B cell (primary cell): Measurements from ENCODE around the gene PYGM. TPM values are rescaled to one million over a fixed set of nuclear protein-coding genes. Genes with fewer than 3 reads are reported as not detected.

ENCODE experiments used
- ATAC-seq: fragments of 200-7000 bp; cut with Tn5 transposase; one replicate; pipeline ENCODE4 v1.10.0; 2021; ENCODE audit warnings: low read depth, mild to moderate bottlenecking, moderate number of reproducible peaks, moderate library complexity
- CTCF ChIA-PET: fragments of 350-600 bp; sonication (Branson Sonifier 250); formaldehyde crosslinking; loops from one replicate; lab custom pipeline; 2021; ENCODE audit warnings: antibody characterized with exemption, inconsistent platforms; lab: Charles Lee
- POLR2A ChIA-PET: fragments of 350-600 bp; sonication (Branson Sonifier 250); formaldehyde crosslinking; loops from one replicate; lab custom pipeline; 2021; ENCODE audit warnings: antibody characterized with exemption; lab: Charles Lee
- DNase-seq: peaks from one replicate; pipeline ENCODE4 v3.0.0; 2013
- H2AFZ ChIP-seq: 2 replicates; pipeline ENCODE4 v1.6.1; 2012; ENCODE audit warnings: mild to moderate bottlenecking, low read depth, low read length; ENCODE audit not compliant: insufficient read depth, poor library complexity, severe bottlenecking
- H3K27ac ChIP-seq, 2 donors: 1 replicate in 1 of 2; 2 replicates in 1 of 2; pipeline ENCODE4 v1.5.1; 2012 to 2013; ENCODE audit warnings: low read length in 2 of 2, mild to moderate bottlenecking in 2 of 2, moderate library complexity in 1 of 2
- H3K27me3 ChIP-seq, 4 experiments: fragments of 200-600 bp in 1 of 4; sonication (generic) in 1 of 4; replicated peaks in 1 of 4; 1 replicate in 2 of 4; 2 replicates in 2 of 4; pipeline versions ENCODE4 v1.6.1 to v1.7.0; 2013 to 2016; ENCODE audit warnings: low read length in 3 of 4, mild to moderate bottlenecking in 2 of 4, mixed read lengths in 1 of 4, moderate library complexity in 1 of 4; ENCODE audit not compliant: insufficient read depth in 4 of 4, control insufficient read depth in 3 of 4; ENCODE audit errors: control extremely low read depth in 1 of 4
- H3K36me3 ChIP-seq, 2 experiments: replicated peaks in 1 of 2; 1 replicate in 1 of 2; 2 replicates in 1 of 2; pipeline versions ENCODE4 v1.6.1 to v1.7.1; 2013; ENCODE audit warnings: low read length in 1 of 2; ENCODE audit not compliant: insufficient read depth in 2 of 2, control insufficient read depth in 1 of 2; ENCODE audit errors: control extremely low read depth in 1 of 2, extremely low read depth in 1 of 2
- H3K4me1 ChIP-seq, 2 donors: fragments of 200-600 bp in 1 of 2; sonication (generic) in 1 of 2; 1 replicate in 1 of 2; 2 replicates in 1 of 2; pipeline versions ENCODE4 v1.5.1 to v1.6.1; 2013 to 2017; ENCODE audit warnings: low read length in 2 of 2; ENCODE audit not compliant: control insufficient read depth in 2 of 2, insufficient read depth in 2 of 2
- H3K4me2 ChIP-seq: replicated peaks from 2 replicates; pipeline ENCODE3; 2012; ENCODE audit warnings: mild to moderate bottlenecking, low read depth, low read length; ENCODE audit not compliant: poor library complexity, severe bottlenecking
- H3K4me3 ChIP-seq, 5 experiments: fragments of 200-600 bp in 1 of 5; sonication (generic) in 1 of 5; 1 replicate in 3 of 5; 2 replicates in 2 of 5; pipeline versions ENCODE4 v1.5.1 to v1.7.0; 2011 to 2016; ENCODE audit warnings: low read length in 4 of 5, mild to moderate bottlenecking in 4 of 5, low read depth in 2 of 5, control low read depth in 1 of 5, moderate library complexity in 1 of 5; ENCODE audit not compliant: insufficient read depth in 1 of 5; ENCODE audit errors: control extremely low read depth in 1 of 5, extremely low read depth in 1 of 5
- H3K79me2 ChIP-seq: fragments of 200-600 bp; sonication (generic); one replicate; pipeline ENCODE4 v1.6.0; 2016; ENCODE audit warnings: low read length; ENCODE audit not compliant: control insufficient read depth, insufficient read depth
- H3K9ac ChIP-seq: fragments of 200-600 bp; sonication (generic); 2 replicates; pipeline ENCODE4 v1.6.1; 2017; ENCODE audit warnings: mild to moderate bottlenecking, low read length, moderate library complexity
- H3K9me3 ChIP-seq, 3 donors: one replicate each; pipeline versions ENCODE4 v1.6.1 to v1.7.1; 2013; ENCODE audit warnings: low read length in 2 of 3; ENCODE audit not compliant: control insufficient read depth in 2 of 3, insufficient read depth in 1 of 3; ENCODE audit errors: control extremely low read depth in 1 of 3
- H4K20me1 ChIP-seq: 2 replicates; pipeline ENCODE4 v1.6.0; 2012; ENCODE audit warnings: mild to moderate bottlenecking, low read length; ENCODE audit not compliant: insufficient read depth, control insufficient read depth, poor library complexity, severe bottlenecking
- H3K27ac Mint-ChIP-seq: one replicate; pipeline ENCODE4 v1.8.0; 2021; ENCODE audit warnings: mixed read lengths
- H3K27me3 Mint-ChIP-seq: one replicate; pipeline ENCODE4 v1.8.0; 2021; ENCODE audit warnings: mixed read lengths
- H3K4me1 Mint-ChIP-seq: one replicate; pipeline ENCODE4 v1.8.0; 2021; ENCODE audit warnings: mixed read lengths
- H3K4me3 Mint-ChIP-seq: one replicate; pipeline ENCODE4 v1.8.0; 2021; ENCODE audit warnings: mixed read lengths
- H3K9me3 Mint-ChIP-seq: one replicate; pipeline ENCODE4 v1.8.0; 2022; ENCODE audit warnings: mixed read lengths; ENCODE audit not compliant: insufficient read depth
- CTCF ChIP-seq: fragments of 200-600 bp; IDR thresholded peaks from one replicate; pipeline ENCODE4 v1.8.0; 2022; ENCODE audit warnings: antibody characterized with exemption, mild to moderate bottlenecking
- EZH2 ChIP-seq: IDR thresholded peaks from 2 replicates; pipeline ENCODE4 v1.6.1; 2012; ENCODE audit warnings: borderline replicate concordance, low read depth, mild to moderate bottlenecking, moderate library complexity, low read length; ENCODE audit not compliant: insufficient read depth, poor library complexity, severe bottlenecking
- WGBS: methylation state at CpG from one replicate; pipeline ENCODE4 v1.1.5; 2013; ENCODE audit warnings: missing lambda C conversion rate; ENCODE audit not compliant: insufficient coverage; 5-methylcytosine and 5-hydroxymethylcytosine counted together
- intact Hi-C: fragments of 100-400 bp; cut with micrococcal nuclease; formaldehyde crosslinking; loops from one replicate; pipeline ENCODE4 v1.10.0; 2022
- polyA plus RNA-seq: library from polyadenylated mRNA; depleted of rRNA; stranded (reverse); fragments of >200 nt; gene quantifications from 2 replicates; pipeline ENCODE4 v1.2.3, GENCODE V29; 2012
- total RNA-seq, 2 donors: library from RNA; stranded (reverse); fragments of 120-200 nt in 1 of 2; gene quantifications; 1 replicate in 1 of 2; 2 replicates in 1 of 2; pipeline versions ENCODE4 v1.2.3 to v1.2.4, GENCODE V29; 2013 to 2022

PYGM gene
- total and polyA plus RNA-seq, 2 donors (not counting 1 experiment from before 2014, with no cell fraction given) = 9.3 to 9.6 TPM

DNA sequence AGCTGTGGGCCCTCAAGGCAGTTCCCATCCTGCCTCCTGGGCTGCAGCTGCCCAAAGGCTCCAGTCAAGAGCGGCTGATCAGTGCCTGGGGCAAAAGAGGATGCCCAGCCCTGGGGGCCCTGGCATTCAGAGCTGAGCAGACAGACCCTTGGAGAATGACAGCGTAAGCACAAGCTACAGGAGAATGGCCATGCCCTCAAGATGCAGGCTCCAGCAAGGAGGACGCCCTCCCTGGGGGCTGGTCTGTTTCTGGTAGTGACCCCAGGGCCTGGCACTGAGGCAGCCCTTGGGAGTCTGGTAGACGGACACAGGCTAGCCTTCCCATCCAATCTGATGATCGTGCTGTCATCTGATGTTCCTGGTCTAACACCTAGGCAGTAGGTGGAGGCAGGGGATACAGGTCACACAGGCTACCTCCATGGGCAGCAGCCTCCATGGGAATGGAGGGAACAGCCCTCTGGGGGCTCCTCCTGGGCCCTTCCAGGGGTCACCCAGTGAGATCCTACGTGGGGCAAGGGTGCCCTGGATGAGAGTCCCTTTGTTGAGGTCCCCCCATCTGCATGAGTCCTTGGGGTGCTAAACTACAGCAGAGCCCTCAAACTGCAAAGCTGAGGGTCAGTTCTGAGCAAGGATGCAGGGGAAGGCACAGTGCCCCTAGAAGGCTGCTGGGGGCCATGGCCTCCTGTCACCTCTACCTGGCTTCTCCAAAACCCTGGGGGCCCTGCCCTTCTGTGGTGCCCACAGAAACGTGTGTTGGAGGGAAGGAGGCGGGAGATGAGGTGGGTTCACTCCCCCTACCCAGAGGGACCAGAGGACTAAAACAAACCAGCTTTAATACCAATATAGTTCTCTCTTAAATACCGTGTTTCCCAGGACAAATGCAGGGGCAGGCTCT lies 28.8 kb upstream of the PYGM start:
- H3K9me3 Mint-ChIP-seq = no peaks in the 10 kb centered on the region
- ChIA-PET CTCF (interaction anchor here (0.6 to 6.6 kb wide), 16 partner anchors 10 to 107 kb away, joined by 3 to 73 read pairs (median 4); partner anchors contain the start of genes CDC42BPG, MAP4K2, MEN1 and RASGRP2), POLR2A (interaction anchor here (0.6 to 1.0 kb wide), 5 partner anchors 11 to 225 kb away, joined by 3 to 9 read pairs (median 3); partner anchors contain the start of genes ARL2, MEN1 and RASGRP2)
- H3K27ac Mint-ChIP-seq = no peak overlapping the region
- 95% methylated on average over 6 of the region's 9 CpGs for WGBS
- ATAC-seq (no peak), DNase-seq (no peak)
- peaks cover 10% of the 10 kb centered on the region for H3K4me1 Mint-ChIP-seq
- no peaks in the 10 kb centered on the region for H3K27me3 ChIP-seq
- no peaks in the 10 kb centered on the region for H3K79me2 ChIP-seq
- no peak overlapping the region for H2AFZ ChIP-seq
- H3K27me3 Mint-ChIP-seq = no peaks in the 10 kb centered on the region
- no peaks in the 10 kb centered on the region for H4K20me1 ChIP-seq
- intact Hi-C loops = no loop called here
- H3K27ac ChIP-seq = no peak overlapping the region
- no peak overlapping the region for H3K4me3 ChIP-seq
- no peak overlapping the region for H3K4me2 ChIP-seq
- H3K4me1 ChIP-seq = peaks cover 8 to 11% of the 10 kb centered on the region in 2 donors
- no peaks in the 10 kb centered on the region for H3K9me3 ChIP-seq
- H3K9ac ChIP-seq = no peak overlapping the region
- peaks cover 4 to 41% of the 10 kb centered on the region in 2 experiments for H3K36me3 ChIP-seq
- TF ChIP-seq CTCF (no peak), EZH2 (no peak)
- no peak overlapping the region for H3K4me3 Mint-ChIP-seq
